Endothelial cell of umbilical vein (primary cell): ENCODE measurements around the gene ADAMTS14. TPM values are rescaled to one million over a fixed set of nuclear protein-coding genes. Genes with fewer than 3 reads are reported as not detected.

Source experiments
- BruUV-seq: library from RNA; stranded (reverse); fragments of 400-500 nt; replicated peaks from 2 replicates; lab custom pipeline; 2021; lab: Mats Ljungman, UMichigan
- CTCF ChIA-PET: fragments of 300-600, 350-600 bp; sonication (Branson Sonifier 250); formaldehyde crosslinking; loops from one replicate; lab custom pipeline; 2021; ENCODE audit warnings: antibody characterized with exemption, inconsistent platforms; lab: Charles Lee
- POLR2A ChIA-PET: fragments of 300-600, 350-600 bp; sonication (Branson Sonifier 250); formaldehyde crosslinking; loops from one replicate; lab custom pipeline; 2021; ENCODE audit warnings: antibody characterized with exemption, inconsistent platforms; lab: Charles Lee
- DNase-seq: peaks from one replicate; pipeline ENCODE4 v3.0.0-alpha.2; 2011; ENCODE audit warnings: low read depth, low spot score
- FAIRE-seq: peaks from 2 replicates; lab custom pipeline; 2011; peaks lifted over from hg19 to GRCh38; lab: Jason Lieb, UNC
- H2AFZ ChIP-seq: 2 replicates; pipeline ENCODE4 v1.6.0; 2012; ENCODE audit warnings: low read depth, low read length, control low read depth, inconsistent platforms
- H3K27ac ChIP-seq: 2 replicates; pipeline ENCODE4 v1.5.1; 2011; ENCODE audit warnings: low read depth, mild to moderate bottlenecking, control low read depth, low read length, moderate library complexity; ENCODE audit not compliant: insufficient read depth
- H3K27me3 ChIP-seq, 2 experiments: 2 replicates each; pipeline versions ENCODE4 v1.6.0 to v1.6.1; 2011; ENCODE audit warnings: low read length in 2 of 2, mixed read lengths in 1 of 2; ENCODE audit not compliant: control insufficient read depth in 2 of 2, insufficient read depth in 2 of 2
- H3K36me3 ChIP-seq, 2 experiments: 2 replicates in 1 of 2; 3 replicates in 1 of 2; pipeline ENCODE4 v1.5.1; 2011; ENCODE audit warnings: low read length in 2 of 2, mild to moderate bottlenecking in 1 of 2, moderate library complexity in 1 of 2; ENCODE audit not compliant: control insufficient read depth in 2 of 2, insufficient read depth in 2 of 2; ENCODE audit errors: extremely low read depth in 1 of 2
- H3K4me1 ChIP-seq: 3 replicates; pipeline ENCODE4 v1.5.1; 2011; ENCODE audit warnings: mild to moderate bottlenecking, low read length; ENCODE audit not compliant: control insufficient read depth, insufficient read depth; ENCODE audit errors: extremely low read depth
- H3K4me2 ChIP-seq: 2 replicates; pipeline ENCODE4 v1.6.1; 2011; ENCODE audit warnings: low read length, control low read depth, mixed read lengths; ENCODE audit not compliant: insufficient read depth
- H3K4me3 ChIP-seq, 3 experiments: fragments of 200-600 bp in 1 of 3; sonication (generic), shearing (Covaris generic) in 1 of 3; replicated peaks in 1 of 3; 2 replicates each; pipeline ENCODE4 v1.5.1; 2011 to 2016; ENCODE audit warnings: control low read depth in 3 of 3, low read length in 3 of 3, mild to moderate bottlenecking in 2 of 3, inconsistent platforms in 1 of 3, low read depth in 1 of 3, moderate library complexity in 1 of 3; ENCODE audit not compliant: insufficient read depth in 1 of 3
- H3K79me2 ChIP-seq: 2 replicates; pipeline ENCODE4 v1.6.0; 2012; ENCODE audit warnings: low read length, inconsistent platforms; ENCODE audit not compliant: control insufficient read depth, insufficient read depth
- H3K9ac ChIP-seq: replicated peaks from 2 replicates; pipeline ENCODE3; 2011; ENCODE audit warnings: low read length, control low read depth; ENCODE audit not compliant: insufficient read depth; ENCODE audit errors: extremely low read depth
- H3K9me1 ChIP-seq: replicated peaks from 3 replicates; pipeline ENCODE4 v1.6.0; 2011; ENCODE audit warnings: mild to moderate bottlenecking, low read length; ENCODE audit not compliant: control insufficient read depth, insufficient read depth; ENCODE audit errors: extremely low read depth
- H3K9me3 ChIP-seq: replicated peaks from 2 replicates; pipeline ENCODE4 v1.5.1; 2012; ENCODE audit warnings: low read length, inconsistent platforms; ENCODE audit not compliant: control insufficient read depth, insufficient read depth
- H4K20me1 ChIP-seq: replicated peaks from 2 replicates; pipeline ENCODE3; 2011; ENCODE audit warnings: mild to moderate bottlenecking, low read length; ENCODE audit not compliant: control insufficient read depth, insufficient read depth; ENCODE audit errors: extremely low read depth
- CTCF ChIP-seq, 2 donors: IDR thresholded peaks; 1 replicate in 1 of 2; 2 replicates in 1 of 2; pipeline ENCODE4 v1.5.1; 2011; ENCODE audit warnings: low read length in 2 of 2, mild to moderate bottlenecking in 2 of 2, moderate library complexity in 2 of 2, control low read depth in 1 of 2, inconsistent platforms in 1 of 2, low read depth in 1 of 2; ENCODE audit not compliant: insufficient read depth in 1 of 2; ENCODE audit errors: extremely low read depth in 1 of 2
- EZH2 ChIP-seq: IDR thresholded peaks from 2 replicates; pipeline ENCODE4 v1.6.1; 2012; ENCODE audit warnings: borderline replicate concordance, low read depth, mild to moderate bottlenecking, moderate library complexity, low read length, inconsistent platforms; ENCODE audit not compliant: severe bottlenecking
- FOS ChIP-seq: IDR thresholded peaks from 2 replicates; pipeline ENCODE4 v1.6.1; 2011; ENCODE audit warnings: mild to moderate bottlenecking, low read length, moderate library complexity, borderline replicate concordance; ENCODE audit not compliant: insufficient read depth
- GATA2 ChIP-seq: IDR thresholded peaks from 2 replicates; pipeline ENCODE4 v1.7.0; 2011; ENCODE audit warnings: low read depth, mild to moderate bottlenecking, moderate library complexity, mixed read lengths, low read length; ENCODE audit not compliant: insufficient read length, insufficient read depth
- JUN ChIP-seq: IDR thresholded peaks from 2 replicates; pipeline ENCODE4 v1.6.1; 2011; ENCODE audit warnings: borderline replicate concordance, low read depth; ENCODE audit not compliant: insufficient read length, insufficient read depth
- MAX ChIP-seq: IDR thresholded peaks from 2 replicates; pipeline ENCODE4 v1.6.1; 2011; ENCODE audit not compliant: insufficient read depth, insufficient read length
- MYC ChIP-seq: IDR thresholded peaks from one replicate; pipeline ENCODE4 v1.6.1; 2011; ENCODE audit warnings: mild to moderate bottlenecking, low read depth, low read length
- POLR2A ChIP-seq: IDR thresholded peaks from 2 replicates; pipeline ENCODE4 v1.6.1; 2012; ENCODE audit warnings: low read depth, mild to moderate bottlenecking, control low read depth, low read length
- POLR2AphosphoS5 ChIP-seq: IDR thresholded peaks from 2 replicates; pipeline ENCODE4 v1.6.1; 2012; ENCODE audit warnings: low read depth, mild to moderate bottlenecking, control low read depth, low read length, moderate library complexity; ENCODE audit not compliant: insufficient read depth
- dilution Hi-C: fragments of 300-500 bp; cut with MboI; formaldehyde crosslinking; loops from one replicate; pipeline ENCODE4 v1.15.0; 2019; ENCODE audit warnings: low sequenced_read_pairs; ENCODE audit not compliant: extremely low pct_ligation_motif_present
- intact Hi-C: fragments of 100-400 bp; cut with micrococcal nuclease; formaldehyde crosslinking; loops from one replicate; pipeline ENCODE4 v1.10.0; 2022
- polyA plus RNA-seq, 4 experiments: library from polyadenylated mRNA; depleted of rRNA in 3 of 4; stranded (reverse) in 3 of 4; unstranded in 1 of 4; fragments of >200 nt; gene quantifications; 2 replicates each; pipeline versions ENCODE4 v1.2.1 to v1.2.3, GENCODE V29; 2011 to 2012; ENCODE audit warnings: missing spikeins in 1 of 4
- total RNA-seq: library from RNA; stranded (reverse); gene quantifications from 2 replicates; pipeline ENCODE4 v1.2.3, GENCODE V29; 2021

ADAMTS14 gene
- total and polyA plus RNA-seq, 2 donors (not counting 3 experiments of a cell fraction or from before 2014, with no cell fraction given) = not detected

DNA sequence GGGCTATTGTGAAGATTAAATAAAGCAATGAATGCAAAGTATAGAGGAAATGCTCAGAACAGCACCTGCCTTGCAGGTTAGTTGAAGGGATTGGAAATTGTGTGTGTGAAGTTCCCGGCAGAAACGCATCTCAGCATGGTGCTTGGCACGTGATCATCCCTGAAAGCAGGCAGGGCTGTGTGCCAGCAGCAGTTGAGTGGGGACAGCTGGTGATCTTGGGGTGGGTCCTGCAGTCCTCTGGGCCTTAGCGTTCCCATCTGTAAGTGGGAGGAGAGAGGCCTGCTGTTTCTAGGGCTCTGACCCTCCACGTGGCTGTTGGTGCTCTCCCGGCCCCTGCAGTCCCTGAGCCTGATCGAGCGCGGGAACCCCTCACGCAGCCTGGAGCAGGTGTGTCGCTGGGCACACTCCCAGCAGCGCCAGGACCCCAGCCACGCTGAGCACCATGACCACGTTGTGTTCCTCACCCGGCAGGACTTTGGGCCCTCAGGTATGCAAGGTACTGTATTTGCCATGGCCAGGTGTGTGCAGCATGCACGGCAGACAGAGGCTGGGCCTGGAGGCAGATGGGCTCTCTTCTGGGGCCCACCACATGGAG lies 57.6 kb downstream of the ADAMTS14 start:
- no TSS peak for BruUV-seq
- TF ChIP-seq GATA2 = no peak
- no peak for TF ChIP-seq POLR2A
- no peak for TF ChIP-seq JUN
- TF ChIP-seq MAX = no peak
- Histone ChIP-seq H3K4me2 (no peak overlapping the region), H3K9ac (no peak overlapping the region), H3K79me2 (no peaks in the 10 kb centered on the region), H4K20me1 (no peaks in the 10 kb centered on the region), H3K36me3 (no peaks in the 10 kb centered on the region), H3K27me3 (peaks cover 0 to 2% of the 10 kb centered on the region in 2 experiments), H3K9me1 (no peaks in the 10 kb centered on the region), H3K27ac (no peak overlapping the region), H3K9me3 (no peaks in the 10 kb centered on the region), H3K4me3 (no peak overlapping the region), H2AFZ (no peak overlapping the region), H3K4me1 (no peaks in the 10 kb centered on the region)
- dilution Hi-C loops (no loop called here), intact Hi-C loops (loop anchor here (5.0 kb wide), 1 partner anchor 403 kb away; no protein-coding TSS in a partner anchor)
- DNase-seq (no peak), FAIRE-seq (no peak)
- POLR2A ChIA-PET = no interaction called here
- CTCF ChIA-PET = no interaction called here

GRCh38 chr10:70730955-70731354 lies 58.6 kb downstream of the ADAMTS14 start:
- intact Hi-C loops = no loop called here
- ChIA-PET POLR2A (no interaction called here), CTCF (no interaction called here)
- no peaks in the 10 kb centered on the region for H3K9me3 ChIP-seq
- no peaks in the 10 kb centered on the region for H3K36me3 ChIP-seq
- H3K9ac ChIP-seq = no peak overlapping the region
- TF ChIP-seq POLR2A = no peak
- TF ChIP-seq CTCF (IDR thresholded peaks at IDR 0.05; ENCODE audit: extremely low read depth in 1 of 2, insufficient read depth in 1 of 2, low read depth in 1 of 2, low read length in 2 of 2) = no peak
- no peak for TF ChIP-seq JUN
- no peak for TF ChIP-seq MYC
- TF ChIP-seq EZH2 = no peak
- TF ChIP-seq MAX = no peak
- no peak for TF ChIP-seq POLR2AphosphoS5
- TF ChIP-seq GATA2 = no peak
- no peak for TF ChIP-seq FOS
- H3K27ac ChIP-seq = no peak overlapping the region
- H3K27me3 ChIP-seq = peaks cover 0 to 2% of the 10 kb centered on the region in 2 experiments
- no peaks in the 10 kb centered on the region for H4K20me1 ChIP-seq
- DNase-seq = no peak
- no peak overlapping the region for H3K4me2 ChIP-seq
- BruUV-seq = no TSS peak
- H3K4me1 ChIP-seq = no peaks in the 10 kb centered on the region
- no peak for FAIRE-seq
- no peaks in the 10 kb centered on the region for H3K9me1 ChIP-seq
- dilution Hi-C loops = no loop called here
- H2AFZ ChIP-seq = no peak overlapping the region
- no peak overlapping the region for H3K4me3 ChIP-seq
- H3K79me2 ChIP-seq = no peaks in the 10 kb centered on the region
